Measurements from ENCODE around the gene APOE. TPM values are rescaled to one million over a fixed set of nuclear protein-coding genes. Genes with fewer than 3 reads are reported as not detected.
A peak's percentile ranks its signal among the peaks of the same experiment; 100 is the strongest.
"Not testable (repeated sequence)": the region's sequence is repeated elsewhere in the genome, so short reads cannot be mapped to it uniquely, and the experiment has no call there.

APOE gene
- total and polyA plus RNA-seq, 7 donors = 4.9 to 19.0 (median 11.9) TPM

- Histone ChIP-seq H3K36me3 (ENCODE audit: insufficient read depth in 1 of 2, low read depth in 1 of 2) (peaks cover 5 to 60% of the 10 kb centered on the region in 2 donors), H3K4me3 (no peak overlapping the region), H3K4me1 (no peaks in the 10 kb centered on the region), H3K9me3 (no peaks in the 10 kb centered on the region), H3K27me3 (ENCODE audit: insufficient read depth in 3 of 3, low read length in 2 of 3) (no peaks in the 10 kb centered on the region), H3K27ac (no peak overlapping the region)
- ATAC-seq (no peak), DNase-seq (no peak)
- no peak for TF ChIP-seq CTCF (IDR thresholded peaks at IDR 0.05)
- intact Hi-C loops (cut with DNase I) = no loop called here
- WGBS, 3 donors = 64 to 72% (median 71%) methylated on average over 5 of the region's 5 CpGs
Observed at GRCh38 chr19:44876930-44877535, 28.6 kb upstream of the APOE start.

- DNase-seq (no peak), ATAC-seq (no peak)
- peaks cover 5 to 49% of the 10 kb centered on the region in 2 donors for H3K36me3 ChIP-seq (ENCODE audit: insufficient read depth in 1 of 2, low read depth in 1 of 2)
- 81 to 87% (median 82%) methylated on average over 23 to 26 of the region's 26 CpGs for WGBS, 3 donors
- H3K27ac ChIP-seq = no peak overlapping the region
- H3K4me3 ChIP-seq = no peak overlapping the region
- intact Hi-C loops (cut with DNase I) = no loop called here
- H3K9me3 ChIP-seq = no peaks in the 10 kb centered on the region
- TF ChIP-seq CTCF (IDR thresholded peaks at IDR 0.05) = no peak
- no peaks in the 10 kb centered on the region for H3K27me3 ChIP-seq (ENCODE audit: insufficient read depth in 3 of 3, low read length in 2 of 3)
- no peaks in the 10 kb centered on the region for H3K4me1 ChIP-seq
Observed at GRCh38 chr19:44878120-44878865, 27.3 kb upstream of the APOE start.

GRCh38 chr19:44879309-44880065 lies 26.1 kb upstream of the APOE start:
- Histone ChIP-seq H3K36me3 (ENCODE audit: insufficient read depth in 1 of 2, low read depth in 1 of 2) (peaks cover 3 to 37% of the 10 kb centered on the region in 2 donors), H3K9me3 (no peaks in the 10 kb centered on the region), H3K27me3 (ENCODE audit: insufficient read depth in 3 of 3, low read length in 2 of 3) (no peaks in the 10 kb centered on the region), H3K27ac (no peak overlapping the region), H3K4me3 (no peak overlapping the region), H3K4me1 (no peaks in the 10 kb centered on the region)
- ATAC-seq (peak in 1 of 4 donors; percentile 13), DNase-seq (no peak)
- no peak for TF ChIP-seq CTCF (IDR thresholded peaks at IDR 0.05)
- intact Hi-C loops (cut with DNase I) = no loop called here
- 73 to 77% (median 74%) methylated on average over 17 to 18 of the region's 18 CpGs for WGBS, 3 donors

GRCh38 chr19:44882063-44882462 lies 23.5 kb upstream of the APOE start:
- Histone ChIP-seq H3K27ac (no peak overlapping the region), H3K27me3 (ENCODE audit: insufficient read depth in 3 of 3, low read length in 2 of 3) (no peaks in the 10 kb centered on the region), H3K4me1 (no peaks in the 10 kb centered on the region), H3K4me3 (no peak overlapping the region), H3K9me3 (no peaks in the 10 kb centered on the region), H3K36me3 (ENCODE audit: insufficient read depth in 1 of 2, low read depth in 1 of 2) (peaks cover 0 to 14% of the 10 kb centered on the region in 2 donors)
- DNase-seq (no peak), ATAC-seq (no peak)
- WGBS, 3 donors = 85 to 91% (median 90%) methylated on average over 15 of the region's 15 CpGs
- intact Hi-C loops (cut with DNase I) = no loop called here
- TF ChIP-seq CTCF (IDR thresholded peaks at IDR 0.05) = no peak

- DNase-seq; ATAC-seq; H3K9me3 ChIP-seq; intact Hi-C loops (cut with DNase I); H3K27ac ChIP-seq; H3K4me3 ChIP-seq; H3K4me1 ChIP-seq; H3K36me3 ChIP-seq (ENCODE audit: insufficient read depth in 1 of 2, low read depth in 1 of 2); H3K27me3 ChIP-seq (ENCODE audit: insufficient read depth in 3 of 3, low read length in 2 of 3): not testable (repeated sequence)
- WGBS, 3 donors = 88 to 91% (median 90%) methylated on average over 19 of the region's 19 CpGs
Observed at GRCh38 chr19:44882619-44883397, 22.8 kb upstream of the APOE start.

All from psoas muscle (tissue), 8 donors.